Anterior cingulate cortex (tissue), 58 donors: ENCODE results near the gene TMBIM1.
A peak's percentile ranks its signal among the peaks of the same experiment; 100 is the strongest.

Experiments
- DNase-seq, 58 donors: peaks; one replicate each; lab custom pipeline; 2025; lab: John Stamatoyannopoulos, UW

Gene TMBIM1

GRCh38 chr2:218294430-218295022 lies 2.2 kb upstream of the TMBIM1 start:
- no peak for DNase-seq

GRCh38 chr2:218293715-218294429 lies 1.6 kb upstream of the TMBIM1 start:
- no peak for DNase-seq

- DNase-seq, result peak in 8 of 58 donors; percentile 18 to 68 (median 54)
Observed at GRCh38 chr2:218291318-218292047, 820 bp downstream of the TMBIM1 start.

GRCh38 chr2:218290316-218291261 lies 1.7 kb downstream of the TMBIM1 start:
- DNase-seq, result no peak

GRCh38 chr2:218289639-218290315 lies 2.5 kb downstream of the TMBIM1 start:
- peak in 3 of 58 donors; percentile 59 to 62 (median 60) for DNase-seq

- peak; percentile 28 to 93 (median 83) for DNase-seq
Observed at GRCh38 chr2:218286570-218287459, 5.5 kb downstream of the TMBIM1 start.

GRCh38 chr2:218285604-218286003 lies 6.7 kb downstream of the TMBIM1 start:
- DNase-seq, result peak in 48 of 58 donors; percentile 18 to 76 (median 46)

GRCh38 chr2:218284106-218284811 lies 8.0 kb downstream of the TMBIM1 start:
- DNase-seq, result peak in 2 of 58 donors; percentile 18 to 36

- peak in 53 of 58 donors; percentile 28 to 77 (median 53) for DNase-seq
Observed at GRCh38 chr2:218282173-218282991, 9.9 kb downstream of the TMBIM1 start.

GRCh38 chr2:218281449-218281848 lies 10.9 kb downstream of the TMBIM1 start:
- no peak for DNase-seq

GRCh38 chr2:218280260-218280870 lies 11.9 kb downstream of the TMBIM1 start:
- DNase-seq, result no peak

- DNase-seq, result no peak
Observed at GRCh38 chr2:218278531-218279360, 13.6 kb downstream of the TMBIM1 start.

GRCh38 chr2:218277921-218278320 lies 14.4 kb downstream of the TMBIM1 start:
- no peak for DNase-seq

GRCh38 chr2:218276986-218277755 lies 15.1 kb downstream of the TMBIM1 start:
- DNase-seq, result no peak
